Panc1 (cell line): Measurements from ENCODE around the gene DEPDC1. TPM values are rescaled to one million over a fixed set of nuclear protein-coding genes. Genes with fewer than 3 reads are reported as not detected.

Experiments
- ATAC-seq: fragments of 200-7000 bp; cut with Tn5 transposase; 2 replicates; pipeline ENCODE4 v1.9.1; 2020; ENCODE audit warnings: mild to moderate bottlenecking, moderate library complexity
- BruUV-seq: library from RNA; stranded (reverse); fragments of 400-500 nt; replicated peaks from 2 replicates; lab custom pipeline; 2021; lab: Mats Ljungman, UMichigan
- CTCF ChIA-PET: fragments of 300-600 bp; sonication (Branson Sonifier 250); formaldehyde crosslinking; loops from one replicate; lab custom pipeline; 2022; ENCODE audit warnings: antibody characterized with exemption; lab: Charles Lee
- POLR2A ChIA-PET: fragments of 300-600 bp; sonication (Branson Sonifier 250); formaldehyde crosslinking; loops from one replicate; lab custom pipeline; 2022; ENCODE audit warnings: antibody characterized with exemption; lab: Charles Lee
- DNase-seq: peaks from one replicate; pipeline ENCODE4 v3.0.0-alpha.2; 2010; ENCODE audit warnings: low read depth, low spot score
- H3K27ac ChIP-seq: 2 replicates; pipeline ENCODE4 v1.5.1; 2011; ENCODE audit warnings: mild to moderate bottlenecking, low read length, inconsistent platforms
- H3K27me3 ChIP-seq: fragments of 200-500 bp; sonication (Bioruptor generic); 2 replicates; pipeline ENCODE4 v1.6.0; 2014; ENCODE audit warnings: low read length, inconsistent platforms; ENCODE audit not compliant: control insufficient read depth, insufficient read depth
- H3K36me3 ChIP-seq: fragments of 200-500 bp; sonication (Bioruptor generic); 2 replicates; pipeline ENCODE4 v1.5.1; 2014; ENCODE audit warnings: inconsistent platforms, mild to moderate bottlenecking, low read length, moderate library complexity; ENCODE audit not compliant: control insufficient read depth, insufficient read depth
- H3K4me1 ChIP-seq: 2 replicates; pipeline ENCODE4 v1.5.1; 2011; ENCODE audit warnings: inconsistent platforms, mild to moderate bottlenecking, low read length, moderate library complexity; ENCODE audit not compliant: control insufficient read depth, insufficient read depth
- H3K4me3 ChIP-seq, 2 experiments: 2 replicates each; pipeline ENCODE4 v1.5.1; 2011 to 2012; ENCODE audit warnings: low read depth in 2 of 2, low read length in 2 of 2, mild to moderate bottlenecking in 2 of 2, inconsistent platforms in 1 of 2, moderate library complexity in 1 of 2
- H3K9me3 ChIP-seq: fragments of 200-500 bp; sonication (Bioruptor generic); 2 replicates; pipeline ENCODE4 v1.5.1; 2014; ENCODE audit warnings: low read depth, mild to moderate bottlenecking, inconsistent platforms, low read length, moderate library complexity; ENCODE audit not compliant: control insufficient read depth, insufficient read depth
- POLR2AphosphoS5 ChIP-seq: IDR thresholded peaks from 2 replicates; pipeline ENCODE4 v1.6.1; 2012; ENCODE audit warnings: mild to moderate bottlenecking, low read depth, low read length, moderate library complexity
- SIN3A ChIP-seq: IDR thresholded peaks from 2 replicates; pipeline ENCODE4 v1.6.1; 2012; ENCODE audit warnings: low read depth, mild to moderate bottlenecking, low read length, moderate library complexity, borderline replicate concordance; ENCODE audit not compliant: insufficient read depth
- TCF7L2 ChIP-seq: IDR thresholded peaks from 2 replicates; pipeline ENCODE4 v1.6.1; 2011; ENCODE audit warnings: mild to moderate bottlenecking, low read depth, low read length, inconsistent platforms
- in situ Hi-C: cut with HindIII; loops from 2 replicates; pipeline ENCODE4 v1.10.0; 2016; ENCODE audit warnings: low sequenced_read_pairs, low pct_unique_long_range_greater_than_20kb
- intact Hi-C: fragments of 100-400 bp; cut with micrococcal nuclease; formaldehyde crosslinking; loops from one replicate; pipeline ENCODE4 v1.10.0; 2022; ENCODE audit not compliant: unreplicated experiment
- total RNA-seq: library from RNA; stranded (reverse); gene quantifications from one replicate; pipeline ENCODE4 v1.2.1, GENCODE V29; 2021; ENCODE audit not compliant: unreplicated experiment
- TF ChIP-seq, protein P1 (sequence below): fragments of 450-650 bp; IDR thresholded peaks from 2 replicates; pipeline ENCODE4 v1.5.1; 2017; ENCODE audit warnings: mild to moderate bottlenecking
- TF ChIP-seq, protein P2 (sequence below), 2 experiments: IDR thresholded peaks; 2 replicates each; pipeline ENCODE4 v1.6.1; 2011 to 2012; ENCODE audit warnings: low read depth in 2 of 2, control low read depth in 1 of 2, low read length in 1 of 2, mild to moderate bottlenecking in 1 of 2, moderate library complexity in 1 of 2; ENCODE audit not compliant: insufficient read depth in 1 of 2

DEPDC1 gene
- total RNA-seq, 1 experiment from 2014 or later, result 43.0 TPM

DNA sequence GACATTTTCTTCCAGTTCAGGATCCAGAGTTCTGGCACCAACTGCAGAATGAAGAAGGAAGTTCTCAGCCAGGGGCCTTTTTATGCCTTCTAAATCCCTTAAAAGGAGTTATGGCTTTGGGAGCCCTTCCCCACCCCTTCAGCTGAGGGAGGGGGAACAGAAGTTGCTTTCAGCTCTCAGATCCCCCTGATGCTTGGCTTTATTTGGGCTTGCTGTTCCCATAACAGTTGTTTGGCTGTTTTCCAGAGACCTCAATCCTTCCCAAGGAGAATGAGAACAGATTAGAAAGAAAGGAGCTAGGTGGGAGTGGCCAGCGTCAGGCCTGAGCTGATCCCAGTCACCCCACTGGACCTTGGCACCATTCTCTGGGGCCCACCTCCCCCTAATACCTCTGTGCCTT lies 47.0 kb downstream of the DEPDC1 start, which contains the start of gene RPE65:
TSS of gene RPE65 (minus strand) at position 54 of the 400 bp plus-strand sequence. CDS start at position 5, 49 bp downstream.
- no peak for ATAC-seq
- Histone ChIP-seq H3K27ac (no peak within 1 kb of the TSS), H3K9me3 (no peaks in the 10 kb centered on the region), H3K27me3 (peaks cover 2% of the 10 kb centered on the region), H3K36me3 (no peaks in the 10 kb centered on the region), H3K4me1 (no peaks in the 10 kb centered on the region), H3K4me3 (no peak within 1 kb of the TSS)
- ChIA-PET POLR2A (no interaction called here), CTCF (no interaction called here)
- no peak for DNase-seq
- intact Hi-C loops, result loop anchor here (10.0 kb wide), 1 partner anchor 105 kb away; no protein-coding TSS in a partner anchor
- TF ChIP-seq SIN3A (no peak), POLR2AphosphoS5 (no peak), TCF7L2 (no peak)
- TF ChIP-seq, protein P1, sequence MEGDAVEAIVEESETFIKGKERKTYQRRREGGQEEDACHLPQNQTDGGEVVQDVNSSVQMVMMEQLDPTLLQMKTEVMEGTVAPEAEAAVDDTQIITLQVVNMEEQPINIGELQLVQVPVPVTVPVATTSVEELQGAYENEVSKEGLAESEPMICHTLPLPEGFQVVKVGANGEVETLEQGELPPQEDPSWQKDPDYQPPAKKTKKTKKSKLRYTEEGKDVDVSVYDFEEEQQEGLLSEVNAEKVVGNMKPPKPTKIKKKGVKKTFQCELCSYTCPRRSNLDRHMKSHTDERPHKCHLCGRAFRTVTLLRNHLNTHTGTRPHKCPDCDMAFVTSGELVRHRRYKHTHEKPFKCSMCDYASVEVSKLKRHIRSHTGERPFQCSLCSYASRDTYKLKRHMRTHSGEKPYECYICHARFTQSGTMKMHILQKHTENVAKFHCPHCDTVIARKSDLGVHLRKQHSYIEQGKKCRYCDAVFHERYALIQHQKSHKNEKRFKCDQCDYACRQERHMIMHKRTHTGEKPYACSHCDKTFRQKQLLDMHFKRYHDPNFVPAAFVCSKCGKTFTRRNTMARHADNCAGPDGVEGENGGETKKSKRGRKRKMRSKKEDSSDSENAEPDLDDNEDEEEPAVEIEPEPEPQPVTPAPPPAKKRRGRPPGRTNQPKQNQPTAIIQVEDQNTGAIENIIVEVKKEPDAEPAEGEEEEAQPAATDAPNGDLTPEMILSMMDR, result no peak
- TF ChIP-seq, protein P2, sequence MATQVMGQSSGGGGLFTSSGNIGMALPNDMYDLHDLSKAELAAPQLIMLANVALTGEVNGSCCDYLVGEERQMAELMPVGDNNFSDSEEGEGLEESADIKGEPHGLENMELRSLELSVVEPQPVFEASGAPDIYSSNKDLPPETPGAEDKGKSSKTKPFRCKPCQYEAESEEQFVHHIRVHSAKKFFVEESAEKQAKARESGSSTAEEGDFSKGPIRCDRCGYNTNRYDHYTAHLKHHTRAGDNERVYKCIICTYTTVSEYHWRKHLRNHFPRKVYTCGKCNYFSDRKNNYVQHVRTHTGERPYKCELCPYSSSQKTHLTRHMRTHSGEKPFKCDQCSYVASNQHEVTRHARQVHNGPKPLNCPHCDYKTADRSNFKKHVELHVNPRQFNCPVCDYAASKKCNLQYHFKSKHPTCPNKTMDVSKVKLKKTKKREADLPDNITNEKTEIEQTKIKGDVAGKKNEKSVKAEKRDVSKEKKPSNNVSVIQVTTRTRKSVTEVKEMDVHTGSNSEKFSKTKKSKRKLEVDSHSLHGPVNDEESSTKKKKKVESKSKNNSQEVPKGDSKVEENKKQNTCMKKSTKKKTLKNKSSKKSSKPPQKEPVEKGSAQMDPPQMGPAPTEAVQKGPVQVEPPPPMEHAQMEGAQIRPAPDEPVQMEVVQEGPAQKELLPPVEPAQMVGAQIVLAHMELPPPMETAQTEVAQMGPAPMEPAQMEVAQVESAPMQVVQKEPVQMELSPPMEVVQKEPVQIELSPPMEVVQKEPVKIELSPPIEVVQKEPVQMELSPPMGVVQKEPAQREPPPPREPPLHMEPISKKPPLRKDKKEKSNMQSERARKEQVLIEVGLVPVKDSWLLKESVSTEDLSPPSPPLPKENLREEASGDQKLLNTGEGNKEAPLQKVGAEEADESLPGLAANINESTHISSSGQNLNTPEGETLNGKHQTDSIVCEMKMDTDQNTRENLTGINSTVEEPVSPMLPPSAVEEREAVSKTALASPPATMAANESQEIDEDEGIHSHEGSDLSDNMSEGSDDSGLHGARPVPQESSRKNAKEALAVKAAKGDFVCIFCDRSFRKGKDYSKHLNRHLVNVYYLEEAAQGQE (IDR thresholded peaks at IDR 0.05; ENCODE audit: insufficient read depth in 1 of 2, low read depth in 2 of 2, low read length in 1 of 2), result no peak
- no TSS peak for BruUV-seq
- in situ Hi-C loops, result no loop called here

DNA sequence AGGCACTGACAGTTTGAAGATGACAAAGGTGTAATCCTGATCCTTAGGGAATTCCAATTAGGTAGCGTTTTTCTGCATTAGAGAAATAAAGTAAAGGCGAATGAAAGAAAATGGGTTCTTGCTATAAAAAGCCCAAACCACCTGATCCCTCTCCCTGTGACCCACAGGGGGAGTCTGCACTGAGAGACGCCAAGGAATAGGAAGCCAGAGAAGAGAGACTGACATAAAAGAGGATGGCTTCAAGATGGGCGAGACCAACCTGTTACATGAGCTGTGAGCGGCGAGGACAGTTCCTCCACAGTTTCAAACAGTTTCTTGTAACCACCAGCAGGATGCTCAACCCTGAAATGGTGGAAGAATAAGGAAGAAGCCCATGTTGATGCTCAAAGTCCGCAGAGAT lies 48.5 kb downstream of the DEPDC1 start:
- Histone ChIP-seq H3K27ac (no peak overlapping the region), H3K4me3 (no peak overlapping the region), H3K36me3 (no peaks in the 10 kb centered on the region), H3K4me1 (no peaks in the 10 kb centered on the region), H3K9me3 (no peaks in the 10 kb centered on the region), H3K27me3 (peaks cover 2% of the 10 kb centered on the region)
- ChIA-PET POLR2A (no interaction called here), CTCF (interaction anchor here (0.5 kb wide), 1 partner anchor 954 kb away, joined by 3 read pairs; no protein-coding TSS in a partner anchor)
- no TSS peak for BruUV-seq
- intact Hi-C loops, result loop anchor here (10.0 kb wide), 1 partner anchor 104 kb away; no protein-coding TSS in a partner anchor
- no peak for TF ChIP-seq POLR2AphosphoS5
- TF ChIP-seq, protein P2 (IDR thresholded peaks at IDR 0.05; ENCODE audit: insufficient read depth in 1 of 2, low read depth in 2 of 2, low read length in 1 of 2), result no peak
- TF ChIP-seq TCF7L2, result no peak
- TF ChIP-seq SIN3A, result no peak
- TF ChIP-seq, protein P1, result no peak
- DNase-seq (no peak), ATAC-seq (no peak)
- in situ Hi-C loops, result no loop called here
